ENCODE results near the gene AUNIP.

Gene AUNIP

GRCh38 chr1:25826571-25826970 lies 32.7 kb downstream of the AUNIP start:
- H3K27ac ChIP-seq, result no peak overlapping the region
- TF ChIP-seq CTCF (IDR thresholded peaks at IDR 0.05) (no peak), ZFX (IDR thresholded peaks at IDR 0.05; ENCODE audit: borderline replicate concordance) (no peak)

- no peak for TF ChIP-seq ZFX (IDR thresholded peaks at IDR 0.05; ENCODE audit: borderline replicate concordance)
- TF ChIP-seq CTCF (IDR thresholded peaks at IDR 0.05), result no peak
- H3K27ac ChIP-seq, result no peak overlapping the region
These were observed 33.7 kb downstream of the AUNIP start for GRCh38 chr1:25825605-25826004.

- TF ChIP-seq ZFX (IDR thresholded peaks at IDR 0.05; ENCODE audit: borderline replicate concordance) (no peak), CTCF (IDR thresholded peaks at IDR 0.05) (no peak)
- peak overlapping the region; percentile 96 for H3K27ac ChIP-seq
These were observed 37.6 kb downstream of the AUNIP start for GRCh38 chr1:25821630-25822091.

GRCh38 chr1:25821112-25821476 lies 38.2 kb downstream of the AUNIP start:
- H3K27ac ChIP-seq, result peak overlapping the region; percentile 96
- TF ChIP-seq ZFX (IDR thresholded peaks at IDR 0.05; ENCODE audit: borderline replicate concordance) (no peak), CTCF (IDR thresholded peaks at IDR 0.05) (no peak)

- TF ChIP-seq CTCF (IDR thresholded peaks at IDR 0.05), result no peak
- TF ChIP-seq ZFX (IDR thresholded peaks at IDR 0.05; ENCODE audit: borderline replicate concordance), result no peak
- H3K27ac ChIP-seq, result peak overlapping the region; percentile 96
These were observed 38.8 kb downstream of the AUNIP start for GRCh38 chr1:25820247-25821111.

- H3K27ac ChIP-seq, result peak within 1 kb of the TSS; percentile 96
- no peak for TF ChIP-seq ZFX (IDR thresholded peaks at IDR 0.05; ENCODE audit: borderline replicate concordance)
- TF ChIP-seq CTCF (IDR thresholded peaks at IDR 0.05), result no peak
These were observed 39.6 kb downstream of the AUNIP start, which contains the start of gene MTFR1L for GRCh38 chr1:25819491-25820246. Gene MTFR1L (plus strand): TSS chr1:25819954. CDS start chr1:25823105, 3,151 bp downstream.
